HTERT RPE-1 (cell line): ENCODE data around the gene FXYD1.

Experiments used
- in situ Hi-C: fragments of 300-500 bp; cut with MboI; formaldehyde crosslinking; loops from 4 replicates; pipeline ENCODE4 v1.14.3; 2020; ENCODE audit warnings: low sequenced_read_pairs

The FXYD1 gene

GRCh38 chr19:35106898-35107541 lies 31.6 kb upstream of the FXYD1 start:
- in situ Hi-C loops, result no loop called here

- in situ Hi-C loops, result no loop called here
Observed at GRCh38 chr19:35107545-35107944, 31.1 kb upstream of the FXYD1 start.

- in situ Hi-C loops, result no loop called here
Observed at GRCh38 chr19:35108730-35109129, 29.9 kb upstream of the FXYD1 start.

GRCh38 chr19:35109395-35110112 lies 29.1 kb upstream of the FXYD1 start:
- in situ Hi-C loops, result no loop called here

GRCh38 chr19:35110974-35111373 lies 27.6 kb upstream of the FXYD1 start:
- in situ Hi-C loops, result no loop called here

GRCh38 chr19:35112995-35113688 lies 25.5 kb upstream of the FXYD1 start:
- in situ Hi-C loops, result no loop called here

GRCh38 chr19:35114353-35115176 lies 24.1 kb upstream of the FXYD1 start:
- in situ Hi-C loops, result no loop called here

- in situ Hi-C loops, result no loop called here
Observed at GRCh38 chr19:35115177-35115951, 23.3 kb upstream of the FXYD1 start, which contains the start of gene FXYD3. Gene FXYD3, plus strand, starts transcription at chr19:35115823. Its CDS starts 3,554 bp downstream, at chr19:35119377.

- in situ Hi-C loops, result no loop called here
Observed at GRCh38 chr19:35116072-35116801, 22.4 kb upstream of the FXYD1 start.

- in situ Hi-C loops, result no loop called here
Observed at GRCh38 chr19:35117116-35117515, 21.5 kb upstream of the FXYD1 start.

- in situ Hi-C loops, result no loop called here
Observed at GRCh38 chr19:35117799-35118198, 20.8 kb upstream of the FXYD1 start.

- in situ Hi-C loops, result no loop called here
Observed at GRCh38 chr19:35118268-35119020, 20.2 kb upstream of the FXYD1 start.

GRCh38 chr19:35119091-35119490 lies 19.5 kb upstream of the FXYD1 start:
- in situ Hi-C loops, result no loop called here

- in situ Hi-C loops, result no loop called here
Observed at GRCh38 chr19:35119578-35120155, 19.0 kb upstream of the FXYD1 start.

- in situ Hi-C loops, result no loop called here
Observed at GRCh38 chr19:35120492-35120891, 18.1 kb upstream of the FXYD1 start.

GRCh38 chr19:35120898-35121297 lies 17.7 kb upstream of the FXYD1 start:
- in situ Hi-C loops, result no loop called here

- in situ Hi-C loops, result no loop called here
Observed at GRCh38 chr19:35122687-35123551, 15.7 kb upstream of the FXYD1 start.

- in situ Hi-C loops, result no loop called here
Observed at GRCh38 chr19:35123573-35123972, 15.1 kb upstream of the FXYD1 start.
